Activated T-helper 1 cell treated with anti-CD3 and anti-CD28 coated beads, Interleukin-12 subunit alpha, Interleukin-12 subunit beta, Interleukin-2, Interleukin-4 antibody, amounts not matched to agents 30 ng/mL and 10 ng/mL and 1 ng/mL, durations not matched to agents 14 hours and 24 hours and 36 hours (primary cell): ENCODE data around the gene STK31. TPM values are rescaled to one million over a fixed set of nuclear protein-coding genes. Genes with fewer than 3 reads are reported as not detected.
"Not testable (repeated sequence)": the region's sequence is repeated elsewhere in the genome, so short reads cannot be mapped to it uniquely, and the experiment has no call there.

ENCODE experiments used
- DNase-seq: peaks from one replicate; pipeline ENCODE4 v3.0.0; 2021; ENCODE audit warnings: low spot score
- H3K27ac Mint-ChIP-seq: one replicate; pipeline ENCODE4 v1.8.0; 2021; ENCODE audit warnings: mild to moderate bottlenecking, mixed read lengths
- H3K27me3 Mint-ChIP-seq: one replicate; pipeline ENCODE4 v1.8.0; 2022; ENCODE audit warnings: mild to moderate bottlenecking, moderate library complexity, mixed read lengths; ENCODE audit not compliant: insufficient read depth
- H3K36me3 Mint-ChIP-seq: one replicate; pipeline ENCODE4 v1.8.0; 2021; ENCODE audit warnings: low read depth, mixed read lengths
- H3K4me1 Mint-ChIP-seq: one replicate; pipeline ENCODE4 v1.8.0; 2021; ENCODE audit warnings: low read depth, mixed read lengths
- H3K4me3 Mint-ChIP-seq: one replicate; pipeline ENCODE4 v1.8.0; 2021; ENCODE audit warnings: mild to moderate bottlenecking, moderate library complexity, mixed read lengths
- H3K9me3 Mint-ChIP-seq: one replicate; pipeline ENCODE4 v1.8.0; 2021; ENCODE audit warnings: mixed read lengths
- intact Hi-C: fragments of 100-400 bp; cut with micrococcal nuclease; formaldehyde crosslinking; loops from one replicate; pipeline ENCODE4 v1.15.1; 2024
- total RNA-seq: library from RNA; stranded (reverse); gene quantifications from 2 replicates; pipeline ENCODE4 v1.2.3, GENCODE V29; 2022

The STK31 gene
- total RNA-seq, 1 donor from 2014 or later: not detected

DNA sequence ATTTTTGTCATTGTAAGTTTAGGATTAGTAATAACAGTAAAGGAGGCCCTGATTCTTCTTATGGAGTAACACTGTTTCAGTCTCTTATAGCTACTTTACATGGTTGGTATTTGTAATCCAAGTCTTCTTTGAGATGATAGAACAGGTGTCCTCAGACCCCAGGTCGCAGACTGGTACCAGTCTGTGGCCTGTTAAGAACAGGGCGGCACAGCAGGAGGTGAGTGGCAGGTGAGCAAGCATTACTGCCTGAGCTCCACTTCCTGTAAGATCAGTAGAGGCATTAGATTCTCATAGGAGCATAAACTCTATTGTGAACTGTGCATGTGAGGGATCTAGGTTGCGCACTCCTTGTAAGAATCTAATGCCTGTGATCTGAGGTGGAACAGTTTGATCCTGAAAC, 77.3 kb downstream of the STK31 start:
- H3K4me3 Mint-ChIP-seq: no peak overlapping the region
- no peaks in the 10 kb centered on the region for H3K36me3 Mint-ChIP-seq
- no peaks in the 10 kb centered on the region for H3K27me3 Mint-ChIP-seq
- no peaks in the 10 kb centered on the region for H3K4me1 Mint-ChIP-seq
- H3K9me3 Mint-ChIP-seq: no peaks in the 10 kb centered on the region
- DNase-seq: no peak
- no peak overlapping the region for H3K27ac Mint-ChIP-seq
- intact Hi-C loops: no loop called here

DNA sequence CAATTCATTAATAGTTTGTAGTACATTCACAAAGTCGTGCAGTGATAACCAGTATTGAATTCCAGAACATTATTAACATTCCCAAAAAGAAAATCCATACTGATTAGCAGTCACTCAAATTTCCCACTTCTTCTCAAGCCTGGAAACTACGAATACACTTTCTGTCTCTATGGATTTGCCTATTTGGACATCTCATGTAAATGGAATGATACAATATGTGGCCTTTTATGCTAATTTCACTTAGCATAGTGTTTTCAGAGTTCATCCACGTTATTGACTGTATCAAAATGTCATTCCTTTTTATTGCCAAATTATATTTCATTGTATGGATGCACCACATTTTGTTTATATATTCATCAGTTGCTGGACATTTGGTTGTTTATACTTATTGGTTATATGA, 78.8 kb downstream of the STK31 start:
- H3K4me1 Mint-ChIP-seq: no peaks in the 10 kb centered on the region
- H3K36me3 Mint-ChIP-seq: no peaks in the 10 kb centered on the region
- no peaks in the 10 kb centered on the region for H3K27me3 Mint-ChIP-seq
- H3K27ac Mint-ChIP-seq: no peak overlapping the region
- H3K4me3 Mint-ChIP-seq: no peak overlapping the region
- no peak for DNase-seq
- peaks cover 4% of the 10 kb centered on the region for H3K9me3 Mint-ChIP-seq
- intact Hi-C loops: no loop called here

DNA sequence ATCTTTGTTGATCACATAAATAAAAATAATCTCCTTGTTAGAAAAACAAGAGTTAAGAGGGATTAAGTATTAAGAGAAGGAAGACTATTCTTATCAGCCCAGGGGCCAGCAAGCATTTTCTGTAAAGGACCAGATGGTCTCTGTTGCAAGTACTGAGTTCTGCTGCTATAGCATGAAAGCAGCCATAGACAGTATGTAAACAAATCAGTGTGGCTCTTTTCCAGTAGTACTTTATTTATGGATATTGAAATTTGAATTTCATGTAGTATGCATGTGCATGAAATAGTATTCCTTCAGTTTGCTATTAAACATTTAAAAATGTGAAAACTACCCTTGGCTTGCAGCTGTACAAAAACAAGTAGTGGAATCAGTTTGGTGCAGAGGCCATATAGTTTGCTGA, 81.7 kb downstream of the STK31 start:
- no peak overlapping the region for H3K27ac Mint-ChIP-seq
- no peak for DNase-seq
- intact Hi-C loops: no loop called here
- no peaks in the 10 kb centered on the region for H3K36me3 Mint-ChIP-seq
- H3K27me3 Mint-ChIP-seq: no peaks in the 10 kb centered on the region
- no peak overlapping the region for H3K4me3 Mint-ChIP-seq
- peaks cover 25% of the 10 kb centered on the region for H3K9me3 Mint-ChIP-seq
- H3K4me1 Mint-ChIP-seq: no peaks in the 10 kb centered on the region

DNA sequence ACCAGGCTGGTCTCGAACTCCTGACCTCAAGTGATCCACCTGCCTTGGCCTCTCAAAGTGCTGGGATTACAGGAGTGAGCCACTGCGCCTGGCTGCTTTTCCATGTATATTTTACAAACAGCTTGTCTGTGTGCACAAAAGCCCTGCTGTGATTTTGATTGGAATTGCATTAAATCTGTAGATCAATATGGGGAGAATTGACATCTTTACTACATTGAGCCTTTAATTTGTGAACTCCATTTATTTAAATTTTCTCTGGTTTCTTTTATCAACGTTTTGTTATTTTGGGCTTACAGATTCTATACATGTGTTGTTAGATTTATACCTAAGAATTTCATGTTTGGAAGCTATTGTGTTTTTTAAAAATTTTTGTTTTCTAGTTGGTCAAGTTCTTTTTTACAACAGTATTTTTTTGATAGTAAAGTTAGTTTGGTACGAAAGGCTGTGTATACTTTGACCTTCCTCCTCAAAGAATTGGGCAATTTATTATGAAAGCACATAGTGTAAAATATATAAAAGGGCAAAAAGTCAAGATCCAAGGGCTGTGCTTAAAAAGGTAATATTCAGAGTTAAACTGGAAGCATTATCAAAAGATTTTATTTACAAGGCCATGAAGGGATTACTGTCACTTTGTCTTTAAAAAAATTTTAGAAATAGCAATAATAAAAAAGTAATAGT, 92.8 kb downstream of the STK31 start:
- DNase-seq: no peak
- no peaks in the 10 kb centered on the region for H3K27me3 Mint-ChIP-seq
- no peaks in the 10 kb centered on the region for H3K4me1 Mint-ChIP-seq
- no peaks in the 10 kb centered on the region for H3K36me3 Mint-ChIP-seq
- H3K9me3 Mint-ChIP-seq: peaks cover under 1% of the 10 kb centered on the region
- no peak overlapping the region for H3K4me3 Mint-ChIP-seq
- intact Hi-C loops: no loop called here
- H3K27ac Mint-ChIP-seq: no peak overlapping the region

DNA sequence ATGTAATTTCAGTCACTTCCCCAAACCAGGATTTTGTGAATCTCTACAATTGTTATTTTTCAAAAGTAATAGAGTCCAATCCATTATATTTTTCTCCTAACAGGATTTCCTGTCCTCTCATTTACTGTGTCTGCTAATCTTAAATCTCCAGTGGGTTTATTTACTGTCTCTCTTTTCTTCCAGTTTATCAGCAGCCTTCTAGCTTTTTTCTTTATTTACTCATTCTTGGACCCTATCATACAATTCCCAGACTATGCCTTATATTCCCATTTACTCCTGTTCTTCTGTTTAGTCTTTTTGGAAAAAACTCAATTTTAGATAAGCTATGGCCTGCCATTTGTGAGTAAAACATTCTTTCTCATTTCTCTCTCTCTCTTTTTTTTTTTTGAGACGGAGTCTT, 94.7 kb downstream of the STK31 start:
- no peak for DNase-seq
- no peak overlapping the region for H3K4me3 Mint-ChIP-seq
- H3K4me1 Mint-ChIP-seq: no peaks in the 10 kb centered on the region
- H3K36me3 Mint-ChIP-seq: no peaks in the 10 kb centered on the region
- H3K9me3 Mint-ChIP-seq: peaks cover 2% of the 10 kb centered on the region
- H3K27ac Mint-ChIP-seq: no peak overlapping the region
- intact Hi-C loops: no loop called here
- no peaks in the 10 kb centered on the region for H3K27me3 Mint-ChIP-seq

DNA sequence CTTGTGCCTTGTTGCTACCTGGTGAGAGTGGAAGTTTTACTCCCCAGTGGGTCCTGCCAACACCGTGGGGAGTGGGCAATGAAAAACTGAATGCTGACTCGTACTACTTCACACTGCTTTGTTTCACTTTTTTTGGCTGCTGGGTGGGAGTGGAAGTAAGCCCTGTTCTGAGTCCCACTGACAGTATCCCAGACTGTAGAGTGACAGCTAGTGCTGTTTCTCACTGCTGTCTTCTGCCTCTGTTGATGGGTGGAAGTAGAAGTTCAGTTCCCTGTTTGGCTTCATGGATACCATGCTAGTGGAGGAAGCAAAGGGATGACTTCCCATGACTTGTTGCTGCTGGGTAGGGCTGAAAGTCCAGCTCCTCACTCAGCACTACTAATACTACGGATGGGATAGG, 98.4 kb downstream of the STK31 start:
- H3K36me3 Mint-ChIP-seq: no peaks in the 10 kb centered on the region
- H3K4me1 Mint-ChIP-seq: no peaks in the 10 kb centered on the region
- H3K9me3 Mint-ChIP-seq: peaks cover 12% of the 10 kb centered on the region
- H3K27ac Mint-ChIP-seq: no peak overlapping the region
- intact Hi-C loops: no loop called here
- DNase-seq: no peak
- no peak overlapping the region for H3K4me3 Mint-ChIP-seq
- H3K27me3 Mint-ChIP-seq: no peaks in the 10 kb centered on the region

DNA sequence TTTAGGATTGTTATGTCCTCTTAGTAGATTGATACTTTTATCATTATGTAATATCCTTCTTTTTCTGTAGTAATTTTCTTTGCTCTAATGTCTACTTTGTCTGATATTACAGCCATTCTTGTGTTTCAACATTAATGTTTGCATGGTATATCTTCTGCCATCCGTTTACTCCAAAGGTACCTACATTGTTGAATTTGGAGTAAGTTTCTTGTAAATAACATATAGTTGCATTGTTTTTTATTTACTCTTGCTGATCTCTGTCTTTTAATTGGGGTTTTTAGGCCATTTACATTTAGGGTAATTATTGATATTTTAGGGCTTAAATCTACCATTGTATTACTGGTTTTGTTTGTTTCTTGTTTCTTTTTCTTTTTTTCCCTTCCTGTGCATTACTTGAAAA, 100.1 kb downstream of the STK31 start:
- DNase-seq: no peak
- no peak overlapping the region for H3K27ac Mint-ChIP-seq
- intact Hi-C loops: no loop called here
- H3K36me3 Mint-ChIP-seq: no peaks in the 10 kb centered on the region
- H3K4me1 Mint-ChIP-seq: no peaks in the 10 kb centered on the region
- no peak overlapping the region for H3K4me3 Mint-ChIP-seq
- peaks cover 12% of the 10 kb centered on the region for H3K9me3 Mint-ChIP-seq
- no peaks in the 10 kb centered on the region for H3K27me3 Mint-ChIP-seq

DNA sequence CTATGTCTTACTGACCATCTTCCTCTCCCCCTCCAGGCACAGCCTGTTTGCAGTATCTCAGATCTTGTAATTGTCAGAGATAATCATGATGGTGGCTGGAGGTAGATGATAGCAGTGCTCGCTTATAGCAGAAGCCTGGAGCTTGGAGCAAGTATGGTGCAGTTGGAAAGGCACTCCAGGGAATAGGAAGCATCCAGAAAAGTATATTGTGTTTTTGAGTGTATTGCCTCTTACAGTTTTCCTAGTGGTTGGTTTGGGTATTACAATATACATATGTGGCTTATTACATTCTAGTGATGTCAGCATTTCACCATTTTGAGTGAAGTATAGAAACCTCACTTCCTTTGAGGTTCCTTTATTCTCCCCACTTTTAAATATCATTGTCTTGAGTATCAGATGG, 101.5 kb downstream of the STK31 start:
- Mint-ChIP-seq H3K36me3 (no peaks in the 10 kb centered on the region), H3K27me3 (no peaks in the 10 kb centered on the region), H3K9me3 (peaks cover 12% of the 10 kb centered on the region), H3K4me3 (no peak overlapping the region), H3K27ac (no peak overlapping the region), H3K4me1 (no peaks in the 10 kb centered on the region)
- no peak for DNase-seq
- intact Hi-C loops: no loop called here

DNA sequence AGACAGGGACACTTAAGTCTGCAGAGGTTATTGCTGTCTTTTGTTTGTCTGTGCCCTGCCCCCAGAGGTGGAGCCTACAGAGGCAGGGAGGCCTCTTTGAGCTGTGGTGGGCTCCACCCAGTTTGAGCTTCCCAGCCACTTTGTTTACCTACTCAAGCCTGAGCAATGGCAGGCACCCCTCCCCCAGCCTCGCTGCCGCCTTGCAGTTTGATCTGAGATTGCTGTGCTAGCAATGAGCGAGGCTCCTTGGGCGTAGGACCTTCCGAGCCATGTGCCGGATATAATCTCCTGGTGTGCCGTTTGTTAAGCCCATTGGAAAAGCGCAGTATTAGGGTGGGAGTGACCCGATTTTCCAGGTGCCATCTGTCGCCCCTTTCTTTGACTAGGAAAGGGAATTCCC, 118.1 kb downstream of the STK31 start:
- peaks cover 19% of the 10 kb centered on the region for H3K9me3 Mint-ChIP-seq
- H3K27me3 Mint-ChIP-seq, H3K4me1 Mint-ChIP-seq, intact Hi-C loops, H3K27ac Mint-ChIP-seq, H3K4me3 Mint-ChIP-seq, DNase-seq, H3K36me3 Mint-ChIP-seq: not testable (repeated sequence)

DNA sequence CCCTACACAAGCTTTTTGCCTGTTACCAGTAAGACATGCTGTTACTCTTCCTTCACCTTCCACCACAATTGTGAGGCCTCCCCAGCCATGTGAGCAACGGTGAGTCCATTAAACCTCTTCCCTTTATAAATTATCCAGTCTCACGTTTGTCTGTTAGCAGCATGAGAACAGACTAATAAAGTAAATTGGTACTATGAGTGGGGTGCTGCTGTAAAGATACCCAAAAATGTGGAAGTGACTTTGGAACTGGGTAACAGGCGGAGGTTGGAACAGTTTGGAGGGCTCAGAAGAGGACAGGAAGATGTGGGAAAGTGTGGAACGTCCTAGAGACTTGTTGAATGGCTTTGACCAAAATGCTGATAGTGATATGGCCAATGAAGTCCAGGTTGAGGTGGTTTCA, 122.7 kb downstream of the STK31 start:
- intact Hi-C loops, H3K36me3 Mint-ChIP-seq, H3K4me3 Mint-ChIP-seq, DNase-seq, H3K27ac Mint-ChIP-seq, H3K4me1 Mint-ChIP-seq, H3K27me3 Mint-ChIP-seq: not testable (repeated sequence)
- peaks cover 32% of the 10 kb centered on the region for H3K9me3 Mint-ChIP-seq

DNA sequence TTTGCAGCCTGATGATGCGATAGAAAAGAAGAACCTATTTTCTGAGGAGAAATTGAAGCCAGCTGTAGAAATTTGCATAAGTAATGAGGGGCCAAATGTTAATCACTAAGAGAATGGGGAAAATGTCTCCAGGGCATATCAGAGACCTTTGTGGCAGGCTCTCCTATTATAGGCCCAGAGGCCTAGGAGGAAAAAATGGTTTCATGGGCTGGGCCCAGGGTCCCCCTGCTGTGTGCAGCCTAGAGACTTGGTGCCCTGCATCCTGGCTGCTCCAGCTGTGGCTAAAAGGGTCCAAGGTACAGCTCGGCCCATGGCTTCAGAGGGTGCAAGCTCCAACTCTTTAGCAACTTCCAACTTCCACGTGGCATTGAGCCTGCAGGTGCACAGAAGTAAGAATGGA, 123.4 kb downstream of the STK31 start:
- no peaks in the 10 kb centered on the region for H3K36me3 Mint-ChIP-seq
- H3K4me1 Mint-ChIP-seq: no peaks in the 10 kb centered on the region
- no peaks in the 10 kb centered on the region for H3K27me3 Mint-ChIP-seq
- intact Hi-C loops: no loop called here
- no peak overlapping the region for H3K4me3 Mint-ChIP-seq
- peaks cover 32% of the 10 kb centered on the region for H3K9me3 Mint-ChIP-seq
- no peak overlapping the region for H3K27ac Mint-ChIP-seq
- no peak for DNase-seq

DNA sequence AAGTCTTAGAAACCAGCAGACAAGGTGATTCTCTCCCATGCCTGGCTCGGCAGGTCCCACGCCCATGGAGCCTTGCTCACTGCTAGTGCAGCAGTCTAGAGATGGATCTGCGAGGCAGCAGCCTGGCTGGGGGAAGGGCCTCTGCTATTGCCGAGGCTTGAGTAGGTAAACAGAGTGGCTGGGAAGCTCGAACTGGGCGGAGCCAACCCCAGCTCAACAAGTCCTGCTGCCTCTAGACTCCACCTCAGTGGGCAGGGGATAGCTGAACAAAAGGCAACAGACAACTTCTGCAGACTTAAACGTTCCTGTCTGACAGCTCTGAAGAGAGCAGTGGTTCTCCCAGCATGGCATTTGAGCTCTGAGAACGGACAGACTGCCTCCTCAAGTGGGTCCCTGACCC, 134.8 kb downstream of the STK31 start:
- intact Hi-C loops, H3K4me1 Mint-ChIP-seq, DNase-seq, H3K36me3 Mint-ChIP-seq, H3K27ac Mint-ChIP-seq, H3K4me3 Mint-ChIP-seq, H3K27me3 Mint-ChIP-seq: not testable (repeated sequence)
- H3K9me3 Mint-ChIP-seq: peaks cover 34% of the 10 kb centered on the region

DNA sequence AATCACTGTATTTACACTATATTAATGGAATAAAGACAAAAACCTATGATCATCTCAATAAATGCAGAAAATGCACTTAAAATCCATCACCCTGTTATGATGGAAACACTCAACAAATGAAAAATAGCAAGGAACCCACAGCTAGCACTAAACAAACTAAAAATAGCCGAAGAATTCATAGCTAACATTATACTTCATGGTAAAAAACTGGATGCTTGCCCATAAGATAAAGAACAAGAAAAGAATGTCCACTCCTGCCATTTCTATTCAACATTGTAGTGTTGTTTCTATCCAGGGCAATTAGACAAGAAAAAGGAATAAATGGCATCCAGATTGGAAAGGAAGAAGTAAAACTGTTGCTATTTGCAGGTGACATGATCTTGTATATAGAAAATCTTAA, 142.1 kb downstream of the STK31 start:
- intact Hi-C loops: no loop called here
- Mint-ChIP-seq H3K36me3 (no peaks in the 10 kb centered on the region), H3K4me3 (no peak overlapping the region), H3K9me3 (peaks cover 13% of the 10 kb centered on the region), H3K4me1 (no peaks in the 10 kb centered on the region), H3K27me3 (peaks cover 4% of the 10 kb centered on the region), H3K27ac (no peak overlapping the region)
- DNase-seq: no peak

DNA sequence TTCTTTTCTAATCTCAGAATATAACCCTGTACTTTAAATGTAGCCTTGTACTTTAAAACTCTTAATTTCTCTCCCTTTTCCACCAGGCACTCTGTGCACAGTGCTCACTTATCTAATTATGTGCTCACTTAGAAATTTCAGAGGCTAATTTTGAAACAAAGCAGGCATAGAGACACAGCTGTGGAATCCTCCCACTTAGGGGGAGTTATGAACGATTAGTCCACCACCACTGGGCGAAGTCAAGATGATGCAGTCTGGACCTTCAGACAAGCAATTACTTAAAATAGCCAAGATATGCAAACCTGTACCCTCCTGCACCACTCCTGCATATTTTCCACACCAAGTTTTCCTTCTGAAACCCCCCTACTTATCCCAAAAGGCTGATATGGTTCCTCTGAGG, 143.0 kb downstream of the STK31 start:
- Mint-ChIP-seq H3K4me1 (no peaks in the 10 kb centered on the region), H3K27ac (no peak overlapping the region), H3K9me3 (peaks cover 9% of the 10 kb centered on the region), H3K27me3 (peaks cover 4% of the 10 kb centered on the region), H3K4me3 (no peak overlapping the region), H3K36me3 (no peaks in the 10 kb centered on the region)
- intact Hi-C loops: no loop called here
- DNase-seq: no peak
